Suppressor macrophage treated with lipopolysaccharide for 1 hour (primary cell): ENCODE data around the gene COL20A1.
A peak's percentile ranks its signal among the peaks of the same experiment; 100 is the strongest.
"Not testable (repeated sequence)": the region's sequence is repeated elsewhere in the genome, so short reads cannot be mapped to it uniquely, and the experiment has no call there.

ENCODE experiments used
- DNase-seq, 3 donors: peaks; one replicate each; pipeline ENCODE4 v3.0.0-alpha.2; 2020 to 2022

COL20A1 gene

GRCh38 chr20:63379296-63379695 is 86.3 kb downstream of the COL20A1 start:
- no peak for DNase-seq

DNA sequence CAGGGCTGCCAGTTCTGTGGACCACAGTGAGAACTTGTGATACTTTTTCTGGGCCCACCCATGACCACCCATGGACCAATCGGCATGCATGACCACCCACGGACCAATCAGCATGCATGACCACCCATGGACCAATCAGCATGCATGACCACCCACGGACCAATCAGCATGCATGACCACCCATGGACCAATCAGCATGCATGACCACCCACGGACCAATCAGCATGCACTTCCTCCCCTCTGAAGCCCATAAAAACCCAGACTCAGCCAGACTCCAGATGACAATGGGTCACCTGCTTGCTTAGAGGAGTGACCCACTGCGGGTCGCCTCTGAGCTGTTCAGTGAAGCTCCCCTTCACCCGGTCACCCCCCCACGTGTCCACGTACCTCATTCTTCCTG is 86.9 kb downstream of the COL20A1 start:
- not testable (repeated sequence) for DNase-seq

DNA sequence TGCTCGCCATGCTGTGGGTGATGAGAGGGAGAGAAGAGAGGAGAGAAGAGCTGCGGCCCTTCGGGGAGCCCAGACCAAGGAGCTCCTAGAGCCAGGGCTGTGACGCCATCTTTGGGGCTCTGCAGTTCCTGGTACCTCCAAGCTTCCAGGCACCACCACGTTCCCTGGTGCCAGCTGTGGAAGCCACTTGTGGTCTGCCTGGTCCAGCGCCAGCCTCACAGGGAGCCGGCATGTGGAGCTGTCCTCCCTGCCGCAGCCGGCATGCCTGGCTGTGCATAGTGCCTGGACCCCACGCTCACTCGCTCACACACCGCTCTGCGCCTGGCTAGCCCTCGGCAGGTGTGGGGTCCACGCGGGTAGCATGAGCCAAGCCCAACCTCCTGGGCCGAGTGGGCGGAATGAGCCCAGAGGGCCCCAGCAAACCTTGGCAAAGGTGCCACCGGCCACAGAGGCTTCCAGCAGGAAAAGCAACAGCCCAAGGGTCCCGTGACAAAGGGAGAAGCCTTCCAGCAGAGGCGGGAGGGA is 87.4 kb downstream of the COL20A1 start:
- DNase-seq = no peak

DNA sequence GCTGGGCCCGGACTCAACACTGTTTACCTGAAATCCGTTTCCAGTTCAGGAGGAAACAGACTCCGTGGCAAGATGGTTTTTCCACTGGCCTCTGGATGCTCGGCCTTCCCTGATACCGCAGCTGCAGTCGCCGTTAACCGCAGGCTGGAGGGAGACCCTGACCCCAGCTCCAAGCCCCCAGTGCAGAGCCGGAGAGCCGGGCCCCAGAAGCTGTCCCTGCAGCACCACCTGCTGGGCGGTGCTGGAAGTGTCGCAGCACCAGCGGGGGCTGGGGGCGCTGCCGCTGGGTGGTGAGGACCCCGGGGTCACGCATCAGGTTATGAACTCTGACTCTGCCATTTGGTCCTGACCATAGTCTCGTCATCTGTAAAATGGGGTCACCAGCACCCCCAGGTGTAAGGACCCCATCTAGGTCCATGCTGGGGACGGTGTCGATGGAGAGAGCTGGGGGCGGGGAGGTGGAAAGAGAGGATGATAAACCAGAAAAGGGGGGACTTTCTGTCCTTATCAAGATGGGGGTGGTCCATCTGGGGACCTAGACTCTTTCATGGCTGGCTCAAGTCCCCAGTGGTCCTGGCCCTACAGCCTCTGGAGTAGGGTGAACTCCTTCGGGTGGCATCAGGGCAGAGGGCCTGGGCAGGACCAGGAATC is 88.9 kb downstream of the COL20A1 start:
- DNase-seq = peak; percentile 34 to 60 (median 36)

- no peak for DNase-seq
Observed at GRCh38 chr20:63382551-63383300, 89.7 kb downstream of the COL20A1 start.

DNA sequence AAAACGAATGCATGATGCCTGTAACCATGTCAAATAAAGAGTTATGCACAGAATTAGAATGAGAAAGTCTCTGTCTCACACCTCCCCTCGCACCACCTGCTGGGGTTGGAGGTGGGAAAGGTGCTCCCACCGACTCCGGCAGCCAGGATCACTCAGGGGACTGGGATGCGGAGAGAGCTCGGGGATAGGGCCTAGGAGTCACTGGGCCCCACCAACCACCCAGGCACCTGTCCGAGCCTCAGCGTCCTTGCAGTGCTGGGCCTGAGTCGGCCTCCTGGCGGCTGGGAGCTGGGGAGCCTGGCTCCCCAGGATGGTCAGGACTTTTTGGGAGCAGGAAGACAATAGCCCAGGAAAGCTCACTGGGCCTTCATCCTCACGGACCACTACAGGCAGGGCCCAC is 90.6 kb downstream of the COL20A1 start:
- no peak for DNase-seq

GRCh38 chr20:63384336-63384735 is 91.3 kb downstream of the COL20A1 start:
- no peak for DNase-seq
